K562 (cell line): ENCODE measurements around the gene USP12. TPM values are rescaled to one million over a fixed set of nuclear protein-coding genes. Genes with fewer than 3 reads are reported as not detected.
A peak's percentile ranks its signal among the peaks of the same experiment; 100 is the strongest.

ENCODE experiments used
- BCL6 ChIP-seq: fragments of 250-450 bp; sonication (Bioruptor Pico); IDR thresholded peaks from 2 replicates; pipeline ENCODE4 v1.4.0; 2020
- DACH1 ChIP-seq: fragments of 450-650 bp; IDR thresholded peaks from 2 replicates; pipeline ENCODE4 v1.6.1; 2018; ENCODE audit not compliant: partially characterized antibody
- ETV5 ChIP-seq: sonication (generic); formaldehyde crosslinking; IDR thresholded peaks from 2 replicates; pipeline ENCODE4 v1.4.0; 2020; ENCODE audit warnings: low read depth, mild to moderate bottlenecking, missing genetic modification reagents
- GTF2E2 ChIP-seq: fragments of 200-800 bp; sonication (Bioruptor generic); IDR thresholded peaks from 2 replicates; pipeline ENCODE4 v1.6.1; 2016; ENCODE audit warnings: missing genetic modification characterization, missing compliant biosample characterization
- MAFF ChIP-seq: IDR thresholded peaks from 2 replicates; pipeline ENCODE4 v1.6.1; 2012; ENCODE audit warnings: low read length, improper control_type of control experiment
- MEF2A ChIP-seq: IDR thresholded peaks from 2 replicates; pipeline ENCODE4 v1.6.1; 2011; ENCODE audit warnings: low read depth, mild to moderate bottlenecking, low read length, moderate library complexity; ENCODE audit not compliant: control insufficient read depth
- NR2C1 ChIP-seq, 2 experiments: fragments of 450-650 bp; IDR thresholded peaks; 2 replicates each; pipeline ENCODE4 v1.6.1; 2017; ENCODE audit warnings: mild to moderate bottlenecking in 2 of 2, antibody characterized with exemption in 1 of 2, inconsistent platforms in 1 of 2, missing compliant biosample characterization in 1 of 2, missing genetic modification characterization in 1 of 2
- POLR2AphosphoS5 ChIP-seq: IDR thresholded peaks from 2 replicates; pipeline ENCODE4 v1.6.1; 2011; ENCODE audit warnings: mild to moderate bottlenecking, low read depth, low read length, moderate library complexity; ENCODE audit not compliant: control insufficient read depth, insufficient read depth
- PTBP1 ChIP-seq: fragments of 200-400 bp; formaldehyde crosslinking; IDR thresholded peaks from 2 replicates; pipeline ENCODE4 v1.6.1; 2017; ENCODE audit warnings: low read depth, low read length
- RNF219 ChIP-seq: fragments of 250-450 bp; sonication (Bioruptor Pico); IDR thresholded peaks from 2 replicates; pipeline ENCODE4 v1.5.0; 2022; ENCODE audit warnings: mild to moderate bottlenecking
- THRB ChIP-seq: fragments of 450-650 bp; formaldehyde crosslinking; conservative IDR thresholded peaks from 2 replicates; pipeline ENCODE4 v1.4.0; 2022; ENCODE audit warnings: mild to moderate bottlenecking, missing genetic modification characterization
- ZNF146 ChIP-seq: IDR thresholded peaks from one replicate; pipeline ENCODE4 v1.6.1; 2018; ENCODE audit warnings: missing compliant biosample characterization; ENCODE audit not compliant: unreplicated experiment
- ZNF354B ChIP-seq: fragments of 250-450 bp; sonication (Bioruptor Pico); IDR thresholded peaks from 2 replicates; pipeline ENCODE4 v1.4.0; 2020
- ZNF41 ChIP-seq: fragments of 250-450 bp; sonication (Bioruptor Pico); conservative IDR thresholded peaks from 2 replicates; pipeline ENCODE4 v1.4.0; 2020; ENCODE audit warnings: mild to moderate bottlenecking
- ZNF592 ChIP-seq: fragments of 450-650 bp; IDR thresholded peaks from 2 replicates; pipeline ENCODE4 v1.6.1; 2017; ENCODE audit warnings: antibody characterized with exemption, mild to moderate bottlenecking
- polyA plus RNA-seq, 8 experiments: library from polyadenylated mRNA; depleted of rRNA in 4 of 8; stranded (reverse) in 5 of 8; unstranded in 3 of 8; fragments of >200 nt; fragmentation: Nextera tagmentation in 2 of 8; fragmentation: Illumina TruSeq in 1 of 8; extraction: Ambion mirVana in 2 of 8; extraction: Trizol in 1 of 8; gene quantifications; 2 replicates each; pipeline versions ENCODE4 v1.2.1 to v1.2.3, GENCODE V29; 2011 to 2014; ENCODE audit warnings: inconsistent platforms in 1 of 8, missing spikeins in 1 of 8
- total RNA-seq, 7 experiments: library from RNA; depleted of rRNA in 6 of 7; stranded (reverse); fragments of >200 nt in 6 of 7; fragmentation: Illumina TruSeq in 2 of 7; extraction: Trizol in 2 of 7; gene quantifications; 2 replicates each; pipeline versions ENCODE4 v1.2.1 to v1.2.3, GENCODE V29; 2011 to 2021; ENCODE audit warnings: low replicate concordance in 1 of 7
- TF ChIP-seq, protein P1 (sequence below): sonication (generic); formaldehyde crosslinking; IDR thresholded peaks from 2 replicates; pipeline ENCODE4 v1.9.0; 2022; ENCODE audit warnings: mild to moderate bottlenecking, missing genetic modification reagents
- TF ChIP-seq, protein P2 (sequence below), 2 experiments: IDR thresholded peaks; 2 replicates each; pipeline ENCODE4 v1.6.1; 2012; ENCODE audit warnings: improper control_type of control experiment in 2 of 2, low read depth in 2 of 2, low read length in 2 of 2, borderline replicate concordance in 1 of 2

Gene USP12
- total and polyA plus RNA-seq, 9 of the 15 experiments (the other 6 are each of a cell fraction or from before 2014, with no cell fraction given) = 1.8 to 20.5 (median 13.3) TPM

DNA sequence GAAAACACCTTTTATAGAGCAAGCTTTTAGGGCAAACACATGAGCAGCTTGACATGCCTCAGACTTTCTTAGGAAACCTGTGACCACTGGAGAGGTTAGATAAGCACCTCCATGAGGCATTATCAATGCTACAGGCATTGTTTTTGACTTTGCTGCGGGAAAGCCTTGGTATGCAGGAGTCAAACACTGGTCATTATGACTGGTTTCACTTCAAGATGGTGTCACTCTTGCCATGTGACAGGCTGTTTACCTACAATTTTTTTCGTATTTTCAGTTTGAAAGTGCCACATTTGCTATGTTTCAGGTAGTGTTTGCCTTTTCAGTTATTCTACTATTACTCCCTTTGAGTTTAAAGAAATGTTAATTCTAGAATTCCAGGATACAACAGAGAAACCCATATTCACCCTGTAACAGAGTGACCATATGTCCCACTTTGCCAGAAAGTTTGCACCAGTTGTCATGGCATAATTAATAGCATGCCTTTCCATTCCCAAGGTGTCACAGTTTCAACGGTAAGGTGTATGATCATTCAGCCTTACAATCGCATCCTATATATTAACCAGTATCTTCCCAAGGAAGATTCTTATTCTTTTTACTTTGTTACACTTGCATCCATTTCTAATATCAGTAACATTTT lies 33.0 kb downstream of the USP12 start (continued):
- TF ChIP-seq ETV5 (CRISPR knock-in tag) = no peak
- TF ChIP-seq POLR2AphosphoS5 = peak; percentile 76
- TF ChIP-seq PTBP1 = no peak
- no peak for TF ChIP-seq ZNF146
- peak; percentile 100 for TF ChIP-seq ZNF592
- peak; percentile 96 for TF ChIP-seq BCL6 (CRISPR knock-in tag)
- TF ChIP-seq ZNF41 = peak; percentile 94
- TF ChIP-seq, protein P1, sequence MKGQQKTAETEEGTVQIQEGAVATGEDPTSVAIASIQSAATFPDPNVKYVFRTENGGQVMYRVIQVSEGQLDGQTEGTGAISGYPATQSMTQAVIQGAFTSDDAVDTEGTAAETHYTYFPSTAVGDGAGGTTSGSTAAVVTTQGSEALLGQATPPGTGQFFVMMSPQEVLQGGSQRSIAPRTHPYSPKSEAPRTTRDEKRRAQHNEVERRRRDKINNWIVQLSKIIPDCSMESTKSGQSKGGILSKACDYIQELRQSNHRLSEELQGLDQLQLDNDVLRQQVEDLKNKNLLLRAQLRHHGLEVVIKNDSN (CRISPR knock-in tag) = no peak
- no peak for TF ChIP-seq RNF219 (CRISPR knock-in tag)
- TF ChIP-seq, protein P2, sequence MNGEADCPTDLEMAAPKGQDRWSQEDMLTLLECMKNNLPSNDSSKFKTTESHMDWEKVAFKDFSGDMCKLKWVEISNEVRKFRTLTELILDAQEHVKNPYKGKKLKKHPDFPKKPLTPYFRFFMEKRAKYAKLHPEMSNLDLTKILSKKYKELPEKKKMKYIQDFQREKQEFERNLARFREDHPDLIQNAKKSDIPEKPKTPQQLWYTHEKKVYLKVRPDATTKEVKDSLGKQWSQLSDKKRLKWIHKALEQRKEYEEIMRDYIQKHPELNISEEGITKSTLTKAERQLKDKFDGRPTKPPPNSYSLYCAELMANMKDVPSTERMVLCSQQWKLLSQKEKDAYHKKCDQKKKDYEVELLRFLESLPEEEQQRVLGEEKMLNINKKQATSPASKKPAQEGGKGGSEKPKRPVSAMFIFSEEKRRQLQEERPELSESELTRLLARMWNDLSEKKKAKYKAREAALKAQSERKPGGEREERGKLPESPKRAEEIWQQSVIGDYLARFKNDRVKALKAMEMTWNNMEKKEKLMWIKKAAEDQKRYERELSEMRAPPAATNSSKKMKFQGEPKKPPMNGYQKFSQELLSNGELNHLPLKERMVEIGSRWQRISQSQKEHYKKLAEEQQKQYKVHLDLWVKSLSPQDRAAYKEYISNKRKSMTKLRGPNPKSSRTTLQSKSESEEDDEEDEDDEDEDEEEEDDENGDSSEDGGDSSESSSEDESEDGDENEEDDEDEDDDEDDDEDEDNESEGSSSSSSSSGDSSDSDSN (IDR thresholded peaks at IDR 0.05; ENCODE audit: borderline replicate concordance in 1 of 2, low read depth in 2 of 2, low read length in 2 of 2) = no peak
- TF ChIP-seq THRB (CRISPR knock-in tag) = peak; percentile 90
- no peak for TF ChIP-seq MEF2A
- TF ChIP-seq MAFF = no peak
- TF ChIP-seq GTF2E2 (tag) = peak; percentile 40; the same call in 1 of the 2 replicates
- TF ChIP-seq ZNF354B = peak; percentile 97
- 0 out of 2 replicates have a peak, but pooled peaks have one; percentile 19 for TF ChIP-seq NR2C1 (IDR thresholded peaks at IDR 0.05)
- TF ChIP-seq NR2C1 (tag; IDR thresholded peaks at IDR 0.05) = peak; percentile 97
- no peak for TF ChIP-seq DACH1
